Cardiac fibroblast (primary cell): ENCODE results near the gene KRT40.

Experiments
- DNase-seq, 2 donors: peaks; one replicate each; pipeline versions ENCODE4 v3.0.0 to v3.0.0-alpha.2; 2010; ENCODE audit warnings: low read depth in 2 of 2
- H3K4me3 ChIP-seq, 2 donors: replicated peaks in 1 of 2; 1 replicate in 1 of 2; 2 replicates in 1 of 2; pipeline ENCODE4 v1.5.1; 2011; ENCODE audit warnings: low read depth in 2 of 2, low read length in 2 of 2, mild to moderate bottlenecking in 2 of 2, moderate library complexity in 1 of 2
- CTCF ChIP-seq: IDR thresholded peaks from one replicate; pipeline ENCODE4 v1.5.1; 2011; ENCODE audit warnings: low read depth, mild to moderate bottlenecking, low read length, inconsistent platforms

The KRT40 gene

GRCh38 chr17:40958086-40958953 lies 25.8 kb downstream of the KRT40 start:
- no peak for DNase-seq
- H3K4me3 ChIP-seq: no peak overlapping the region
- TF ChIP-seq CTCF: no peak

GRCh38 chr17:40956401-40957254 lies 27.5 kb downstream of the KRT40 start:
- peak; percentile 13 to 84 for DNase-seq
- H3K4me3 ChIP-seq: no peak overlapping the region
- no peak for TF ChIP-seq CTCF

- DNase-seq: peak; percentile 2 to 82
- no peak overlapping the region for H3K4me3 ChIP-seq
- TF ChIP-seq CTCF: no peak
Observed at GRCh38 chr17:40953881-40954280, 30.2 kb downstream of the KRT40 start.

- no peak overlapping the region for H3K4me3 ChIP-seq
- DNase-seq: peak; percentile 34 to 81
- TF ChIP-seq CTCF: no peak
Observed at GRCh38 chr17:40952661-40953060, 31.5 kb downstream of the KRT40 start.

- TF ChIP-seq CTCF: no peak
- no peak for DNase-seq
- no peak overlapping the region for H3K4me3 ChIP-seq
Observed at GRCh38 chr17:40952154-40952553, 32.0 kb downstream of the KRT40 start.

GRCh38 chr17:40951011-40951622 lies 33.0 kb downstream of the KRT40 start:
- TF ChIP-seq CTCF: no peak
- no peak for DNase-seq
- H3K4me3 ChIP-seq: no peak overlapping the region
